SK-N-DZ (cell line): ENCODE measurements around the gene HIVEP3.
A peak's percentile ranks its signal among the peaks of the same experiment; 100 is the strongest.

Experiments
- DNase-seq: peaks from one replicate; pipeline ENCODE4 v3.0.0-alpha.2; 2015; ENCODE audit warnings: low spot score

The HIVEP3 gene

GRCh38 chr1:41616563-41616962 lies 302.2 kb downstream of the HIVEP3 start:
- no peak for DNase-seq

- no peak for DNase-seq
Observed at GRCh38 chr1:41615981-41616380, 302.7 kb downstream of the HIVEP3 start.

- DNase-seq = no peak
Observed at GRCh38 chr1:41615316-41615715, 303.4 kb downstream of the HIVEP3 start.

GRCh38 chr1:41614818-41615217 lies 303.9 kb downstream of the HIVEP3 start:
- no peak for DNase-seq

- peak; percentile 83 for DNase-seq
Observed at GRCh38 chr1:41613689-41614574, 304.8 kb downstream of the HIVEP3 start.

GRCh38 chr1:41612953-41613352 lies 305.8 kb downstream of the HIVEP3 start:
- DNase-seq = no peak

GRCh38 chr1:41611932-41612450 lies 306.7 kb downstream of the HIVEP3 start:
- DNase-seq = no peak

- DNase-seq = no peak
Observed at GRCh38 chr1:41611068-41611931, 307.4 kb downstream of the HIVEP3 start.

- DNase-seq = no peak
Observed at GRCh38 chr1:41610361-41610760, 308.4 kb downstream of the HIVEP3 start.

GRCh38 chr1:41609166-41609883 lies 309.4 kb downstream of the HIVEP3 start:
- no peak for DNase-seq

GRCh38 chr1:41608211-41608610 lies 310.5 kb downstream of the HIVEP3 start:
- no peak for DNase-seq

- DNase-seq = no peak
Observed at GRCh38 chr1:41607808-41608207, 310.9 kb downstream of the HIVEP3 start.

GRCh38 chr1:41599912-41600311 lies 318.8 kb downstream of the HIVEP3 start:
- DNase-seq = no peak

GRCh38 chr1:41598325-41598724 lies 320.4 kb downstream of the HIVEP3 start:
- DNase-seq = no peak

GRCh38 chr1:41592451-41593125 lies 326.1 kb downstream of the HIVEP3 start:
- DNase-seq = no peak

GRCh38 chr1:41591891-41592290 lies 326.8 kb downstream of the HIVEP3 start:
- DNase-seq = no peak

- DNase-seq = no peak
Observed at GRCh38 chr1:41590331-41590730, 328.4 kb downstream of the HIVEP3 start.

- no peak for DNase-seq
Observed at GRCh38 chr1:41589395-41589794, 329.3 kb downstream of the HIVEP3 start.

- DNase-seq = no peak
Observed at GRCh38 chr1:41588334-41588875, 330.3 kb downstream of the HIVEP3 start.

GRCh38 chr1:41587791-41588190 lies 330.9 kb downstream of the HIVEP3 start:
- DNase-seq = no peak

GRCh38 chr1:41586230-41586629 lies 332.5 kb downstream of the HIVEP3 start:
- DNase-seq = no peak
